ENCODE measurements around the gene RBPMS2.

The RBPMS2 gene

GRCh38 chr15:64731805-64732151, 43.6 kb downstream of the RBPMS2 start:
- no peak for FAIRE-seq
- no peak for DNase-seq (ENCODE audit: insufficient read length, low spot score)

- FAIRE-seq, result no peak
- DNase-seq (ENCODE audit: insufficient read length, low spot score), result peak; percentile 71
These were observed 44.2 kb downstream of the RBPMS2 start for GRCh38 chr15:64731012-64731804.

GRCh38 chr15:64730151-64730550, 45.2 kb downstream of the RBPMS2 start:
- no peak for FAIRE-seq

GRCh38 chr15:64720188-64720587, 55.2 kb downstream of the RBPMS2 start:
- FAIRE-seq, result no peak
- no peak for DNase-seq (ENCODE audit: insufficient read length, low spot score)

More at GRCh38 chr15:64730151-64730550, 45.2 kb downstream of the RBPMS2 start:
- DNase-seq (ENCODE audit: insufficient read length, low spot score), result no peak

GRCh38 chr15:64717735-64718495, 57.5 kb downstream of the RBPMS2 start:
- DNase-seq (ENCODE audit: insufficient read length, low spot score) (no peak), FAIRE-seq (no peak)

- DNase-seq (ENCODE audit: insufficient read length, low spot score) (no peak), FAIRE-seq (no peak)
These were observed 58.3 kb downstream of the RBPMS2 start for GRCh38 chr15:64717130-64717529.

- FAIRE-seq (no peak), DNase-seq (ENCODE audit: insufficient read length, low spot score) (no peak)
These were observed 58.9 kb downstream of the RBPMS2 start for GRCh38 chr15:64716452-64716851.

- FAIRE-seq (no peak), DNase-seq (ENCODE audit: insufficient read length, low spot score) (no peak)
These were observed 61.8 kb downstream of the RBPMS2 start for GRCh38 chr15:64713592-64713991.

GRCh38 chr15:64712353-64712752, 63.0 kb downstream of the RBPMS2 start:
- no peak for DNase-seq (ENCODE audit: insufficient read length, low spot score)
- FAIRE-seq, result no peak

- DNase-seq (ENCODE audit: insufficient read length, low spot score) (no peak), FAIRE-seq (no peak)
These were observed 64.5 kb downstream of the RBPMS2 start for GRCh38 chr15:64710676-64711428.

GRCh38 chr15:64706011-64706911, 69.1 kb downstream of the RBPMS2 start:
- no peak for DNase-seq (ENCODE audit: insufficient read length, low spot score)
- no peak for FAIRE-seq

GRCh38 chr15:64705006-64705405, 70.4 kb downstream of the RBPMS2 start:
- FAIRE-seq, result no peak
- no peak for DNase-seq (ENCODE audit: insufficient read length, low spot score)

GRCh38 chr15:64703632-64703959, 71.8 kb downstream of the RBPMS2 start:
- FAIRE-seq (no peak), DNase-seq (ENCODE audit: insufficient read length, low spot score) (no peak)

- FAIRE-seq (peak; percentile 23), DNase-seq (ENCODE audit: insufficient read length, low spot score) (peak; percentile 97)
These were observed 72.4 kb downstream of the RBPMS2 start for GRCh38 chr15:64702816-64703631.

GRCh38 chr15:64701482-64702184, 73.8 kb downstream of the RBPMS2 start:
- DNase-seq (ENCODE audit: insufficient read length, low spot score) (no peak), FAIRE-seq (no peak)

GRCh38 chr15:64701051-64701450, 74.3 kb downstream of the RBPMS2 start:
- DNase-seq (ENCODE audit: insufficient read length, low spot score), result no peak

GRCh38 chr15:64699751-64700388, 75.5 kb downstream of the RBPMS2 start:
- peak; percentile 28 for DNase-seq (ENCODE audit: insufficient read length, low spot score)
- FAIRE-seq, result no peak

More at GRCh38 chr15:64701051-64701450, 74.3 kb downstream of the RBPMS2 start:
- FAIRE-seq, result no peak

- no peak for FAIRE-seq
- no peak for DNase-seq (ENCODE audit: insufficient read length, low spot score)
These were observed 76.6 kb downstream of the RBPMS2 start for GRCh38 chr15:64698823-64699222.

All from HTR-8/SVneo (cell line).